Fibroblast of lung (primary cell): Measurements from ENCODE around the gene ARHGAP12. TPM values are rescaled to one million over a fixed set of nuclear protein-coding genes. Genes with fewer than 3 reads are reported as not detected.
A peak's percentile ranks its signal among the peaks of the same experiment; 100 is the strongest.

ENCODE experiments used
- DNase-seq, 2 donors: peaks; one replicate each; pipeline versions ENCODE4 v3.0.0 to v3.0.0-alpha.2; 2010; ENCODE audit warnings: low read depth in 2 of 2
- H2AFZ ChIP-seq: 2 replicates; pipeline ENCODE4 v1.5.1; 2012; ENCODE audit warnings: low read length, control low read depth, inconsistent platforms
- H3K27ac ChIP-seq: 2 replicates; pipeline ENCODE4 v1.5.1; 2011; ENCODE audit warnings: low read length, control low read depth; ENCODE audit not compliant: insufficient read depth
- H3K27me3 ChIP-seq: 2 replicates; pipeline ENCODE4 v1.5.1; 2011; ENCODE audit warnings: mild to moderate bottlenecking, low read length; ENCODE audit not compliant: control insufficient read depth, insufficient read depth
- H3K36me3 ChIP-seq: 2 replicates; pipeline ENCODE4 v1.5.1; 2011; ENCODE audit warnings: low read length; ENCODE audit not compliant: control insufficient read depth, insufficient read depth
- H3K4me1 ChIP-seq: 2 replicates; pipeline ENCODE4 v1.5.1; 2011; ENCODE audit warnings: low read length; ENCODE audit not compliant: control insufficient read depth, insufficient read depth; ENCODE audit errors: extremely low read depth
- H3K4me2 ChIP-seq: 2 replicates; pipeline ENCODE4 v1.5.1; 2011; ENCODE audit warnings: low read length, control low read depth; ENCODE audit not compliant: insufficient read depth; ENCODE audit errors: extremely low read depth
- H3K4me3 ChIP-seq, 4 experiments: fragments of 200-600 bp in 1 of 4; sonication (generic) in 1 of 4; replicated peaks in 1 of 4; 2 replicates each; pipeline ENCODE4 v1.5.1; 2011 to 2016; ENCODE audit warnings: low read length in 4 of 4, low read depth in 3 of 4, mild to moderate bottlenecking in 3 of 4, control low read depth in 2 of 4, inconsistent platforms in 1 of 4, mixed read lengths in 1 of 4; ENCODE audit not compliant: insufficient read depth in 1 of 4; ENCODE audit errors: control extremely low read depth in 1 of 4
- H3K79me2 ChIP-seq: 2 replicates; pipeline ENCODE4 v1.5.1; 2012; ENCODE audit warnings: mild to moderate bottlenecking, low read length, inconsistent platforms; ENCODE audit not compliant: control insufficient read depth, insufficient read depth
- H3K9ac ChIP-seq: 2 replicates; pipeline ENCODE4 v1.5.1; 2011; ENCODE audit warnings: mild to moderate bottlenecking, low read length, control low read depth; ENCODE audit not compliant: insufficient read depth
- H3K9me3 ChIP-seq: 2 replicates; pipeline ENCODE4 v1.5.1; 2012; ENCODE audit warnings: low read depth, low read length; ENCODE audit not compliant: control insufficient read depth, insufficient read depth
- H4K20me1 ChIP-seq: 2 replicates; pipeline ENCODE4 v1.5.1; 2011; ENCODE audit warnings: low read length; ENCODE audit not compliant: control insufficient read depth, insufficient read depth; ENCODE audit errors: extremely low read depth
- EZH2 ChIP-seq: IDR thresholded peaks from 2 replicates; pipeline ENCODE4 v1.5.1; 2012; ENCODE audit warnings: low read length, control low read depth, mild to moderate bottlenecking; ENCODE audit errors: missing control alignments
- polyA plus RNA-seq, 2 donors: library from polyadenylated mRNA; depleted of rRNA in 1 of 2; stranded (reverse) in 1 of 2; unstranded in 1 of 2; fragments of >200 nt; gene quantifications; 2 replicates each; pipeline ENCODE4 v1.2.1, GENCODE V29; 2011 to 2012; ENCODE audit warnings: missing spikeins in 1 of 2
- total RNA-seq: library from RNA; depleted of rRNA; stranded (reverse); fragments of >200 nt; gene quantifications from 2 replicates; pipeline ENCODE4 v1.2.1, GENCODE V29; 2014
- TF ChIP-seq, protein P1 (sequence below), 2 donors: IDR thresholded peaks in 1 of 2; conservative IDR thresholded peaks in 1 of 2; 1 replicate in 1 of 2; 2 replicates in 1 of 2; pipeline ENCODE4 v1.5.1; 2011 to 2012; ENCODE audit warnings: low read length in 2 of 2, control low read depth in 1 of 2, inconsistent platforms in 1 of 2, low read depth in 1 of 2, mild to moderate bottlenecking in 1 of 2

ARHGAP12 gene
- total and polyA plus RNA-seq, 2 donors (not counting 1 experiment from before 2014, with no cell fraction given) = 24.0 to 63.1 TPM

DNA sequence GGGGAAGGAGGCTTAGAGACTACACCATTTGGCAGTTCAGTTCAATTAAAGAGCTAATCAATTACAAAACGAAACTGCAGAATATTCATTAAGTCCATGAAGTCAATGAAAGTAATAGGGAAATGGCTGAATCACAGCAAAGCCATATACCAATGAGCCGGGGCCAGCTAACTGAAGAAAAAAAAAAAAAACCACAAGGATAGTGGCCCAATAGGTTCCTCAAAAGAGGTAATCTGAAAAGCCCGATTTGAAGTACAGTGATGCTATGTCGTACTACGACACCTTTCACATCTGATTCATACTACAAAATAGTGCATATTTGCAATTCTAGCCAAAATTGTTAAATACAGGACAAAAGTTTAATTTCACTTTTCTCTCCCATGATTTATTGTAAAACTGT, 2.5 kb downstream of the ARHGAP12 start:
- H3K9me3 ChIP-seq = no peaks in the 10 kb centered on the region
- no peaks in the 10 kb centered on the region for H3K36me3 ChIP-seq
- TF ChIP-seq EZH2 = no peak
- TF ChIP-seq, protein P1, sequence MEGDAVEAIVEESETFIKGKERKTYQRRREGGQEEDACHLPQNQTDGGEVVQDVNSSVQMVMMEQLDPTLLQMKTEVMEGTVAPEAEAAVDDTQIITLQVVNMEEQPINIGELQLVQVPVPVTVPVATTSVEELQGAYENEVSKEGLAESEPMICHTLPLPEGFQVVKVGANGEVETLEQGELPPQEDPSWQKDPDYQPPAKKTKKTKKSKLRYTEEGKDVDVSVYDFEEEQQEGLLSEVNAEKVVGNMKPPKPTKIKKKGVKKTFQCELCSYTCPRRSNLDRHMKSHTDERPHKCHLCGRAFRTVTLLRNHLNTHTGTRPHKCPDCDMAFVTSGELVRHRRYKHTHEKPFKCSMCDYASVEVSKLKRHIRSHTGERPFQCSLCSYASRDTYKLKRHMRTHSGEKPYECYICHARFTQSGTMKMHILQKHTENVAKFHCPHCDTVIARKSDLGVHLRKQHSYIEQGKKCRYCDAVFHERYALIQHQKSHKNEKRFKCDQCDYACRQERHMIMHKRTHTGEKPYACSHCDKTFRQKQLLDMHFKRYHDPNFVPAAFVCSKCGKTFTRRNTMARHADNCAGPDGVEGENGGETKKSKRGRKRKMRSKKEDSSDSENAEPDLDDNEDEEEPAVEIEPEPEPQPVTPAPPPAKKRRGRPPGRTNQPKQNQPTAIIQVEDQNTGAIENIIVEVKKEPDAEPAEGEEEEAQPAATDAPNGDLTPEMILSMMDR (conservative IDR thresholded peaks at IDR 0.05 in 1 of 2, IDR thresholded peaks at IDR 0.05 in 1 of 2; ENCODE audit: low read depth in 1 of 2, low read length in 2 of 2) = no peak
- H3K4me2 ChIP-seq = peak overlapping the region; percentile 34
- peaks cover 64% of the 10 kb centered on the region for H3K79me2 ChIP-seq
- H3K27ac ChIP-seq = no peak overlapping the region
- DNase-seq = no peak
- H2AFZ ChIP-seq = no peak overlapping the region
- H3K4me1 ChIP-seq = peaks cover 5% of the 10 kb centered on the region
- H3K9ac ChIP-seq = no peak overlapping the region
- H4K20me1 ChIP-seq = peaks cover 2% of the 10 kb centered on the region
- peak overlapping the region in 3 of 4 experiments; percentile 65 to 86 (median 74) for H3K4me3 ChIP-seq
- no peaks in the 10 kb centered on the region for H3K27me3 ChIP-seq

DNA sequence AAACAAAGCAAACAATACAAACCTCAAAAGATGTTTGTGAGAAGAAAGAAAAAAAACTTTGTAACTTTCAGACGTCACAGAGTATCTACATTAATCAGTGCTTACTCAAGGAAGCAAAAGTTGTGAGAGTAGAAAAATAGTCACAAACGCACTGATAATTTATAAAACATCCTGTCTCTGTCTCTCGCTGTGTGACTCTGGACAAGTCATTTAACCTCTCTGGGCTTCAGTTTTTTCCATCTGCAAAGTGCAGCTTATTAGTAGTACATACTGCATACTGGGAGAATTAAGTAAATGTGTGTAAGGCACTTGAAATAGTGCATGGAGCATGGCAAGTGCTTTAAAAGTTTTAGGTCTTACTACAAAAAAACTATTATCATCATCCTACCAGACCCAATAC, 3.8 kb downstream of the ARHGAP12 start:
- peaks cover 69% of the 10 kb centered on the region for H3K79me2 ChIP-seq
- no peak overlapping the region for H3K4me2 ChIP-seq
- no peak for TF ChIP-seq EZH2
- TF ChIP-seq, protein P1 (conservative IDR thresholded peaks at IDR 0.05 in 1 of 2, IDR thresholded peaks at IDR 0.05 in 1 of 2; ENCODE audit: low read depth in 1 of 2, low read length in 2 of 2) = no peak
- H3K4me1 ChIP-seq = peaks cover 3% of the 10 kb centered on the region
- no peak overlapping the region for H3K9ac ChIP-seq
- no peak overlapping the region for H3K27ac ChIP-seq
- H3K4me3 ChIP-seq = no peak overlapping the region
- H4K20me1 ChIP-seq = peaks cover 2% of the 10 kb centered on the region
- no peak overlapping the region for H2AFZ ChIP-seq
- no peaks in the 10 kb centered on the region for H3K9me3 ChIP-seq
- DNase-seq = no peak
- no peaks in the 10 kb centered on the region for H3K36me3 ChIP-seq
- H3K27me3 ChIP-seq = no peaks in the 10 kb centered on the region

DNA sequence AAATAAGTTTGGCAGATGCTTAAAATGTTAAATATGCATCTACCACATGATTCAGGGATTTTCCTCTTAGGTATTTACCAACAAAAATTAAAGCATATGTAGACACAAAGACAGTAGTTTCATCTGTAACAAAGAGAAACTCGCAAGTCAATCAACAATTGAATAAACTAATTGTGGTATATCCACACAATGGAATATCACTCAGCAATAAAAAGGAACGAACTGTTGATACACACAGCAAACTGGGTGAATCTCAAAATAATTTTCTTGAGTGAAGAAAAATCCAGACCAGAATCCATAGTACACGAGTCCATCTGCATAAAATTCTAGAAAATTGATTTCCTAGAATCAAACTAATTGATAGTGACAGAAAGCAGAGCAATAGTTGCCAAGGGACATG, 5.2 kb downstream of the ARHGAP12 start:
- DNase-seq = no peak
- no peaks in the 10 kb centered on the region for H3K27me3 ChIP-seq
- H3K36me3 ChIP-seq = no peaks in the 10 kb centered on the region
- H3K4me3 ChIP-seq = no peak overlapping the region
- H3K9me3 ChIP-seq = no peaks in the 10 kb centered on the region
- H3K4me2 ChIP-seq = no peak overlapping the region
- H3K9ac ChIP-seq = no peak overlapping the region
- H4K20me1 ChIP-seq = peaks cover 2% of the 10 kb centered on the region
- H3K79me2 ChIP-seq = peaks cover 79% of the 10 kb centered on the region
- H3K27ac ChIP-seq = no peak overlapping the region
- H3K4me1 ChIP-seq = no peaks in the 10 kb centered on the region
- no peak overlapping the region for H2AFZ ChIP-seq
- TF ChIP-seq EZH2 = no peak
- TF ChIP-seq, protein P1 (conservative IDR thresholded peaks at IDR 0.05 in 1 of 2, IDR thresholded peaks at IDR 0.05 in 1 of 2; ENCODE audit: low read depth in 1 of 2, low read length in 2 of 2) = no peak
